ENCODE data around the gene PDE6D.
"Not testable (repeated sequence)": the region's sequence is repeated elsewhere in the genome, so short reads cannot be mapped to it uniquely, and the experiment has no call there.

Gene PDE6D

GRCh38 chr2:231769170-231770136 is 11.6 kb downstream of the PDE6D start:
- no peak for DNase-seq

GRCh38 chr2:231765496-231765929 is 15.6 kb downstream of the PDE6D start:
- no peak for DNase-seq

- DNase-seq, result no peak
Observed at GRCh38 chr2:231764760-231765159, 16.3 kb downstream of the PDE6D start.

GRCh38 chr2:231764124-231764523 is 17.0 kb downstream of the PDE6D start:
- no peak for DNase-seq

GRCh38 chr2:231761735-231762134 is 19.3 kb downstream of the PDE6D start:
- no peak for DNase-seq

- DNase-seq, result no peak
Observed at GRCh38 chr2:231752061-231752460, 29.0 kb downstream of the PDE6D start.

GRCh38 chr2:231751042-231751815 is 29.9 kb downstream of the PDE6D start:
- DNase-seq, result no peak

GRCh38 chr2:231749016-231749415 is 32.1 kb downstream of the PDE6D start:
- DNase-seq, result not testable (repeated sequence)

- not testable (repeated sequence) for DNase-seq
Observed at GRCh38 chr2:231748153-231748896, 32.8 kb downstream of the PDE6D start.

- no peak for DNase-seq
Observed at GRCh38 chr2:231745303-231746038, 35.6 kb downstream of the PDE6D start.

GRCh38 chr2:231743376-231744116 is 37.5 kb downstream of the PDE6D start:
- no peak for DNase-seq

- DNase-seq, result no peak
Observed at GRCh38 chr2:231737761-231738160, 43.3 kb downstream of the PDE6D start.

- no peak for DNase-seq
Observed at GRCh38 chr2:231732604-231733003, 48.5 kb downstream of the PDE6D start.

GRCh38 chr2:231727621-231728020 is 53.5 kb downstream of the PDE6D start:
- no peak for DNase-seq

GRCh38 chr2:231726276-231726675 is 54.8 kb downstream of the PDE6D start:
- DNase-seq, result no peak

GRCh38 chr2:231725476-231725875 is 55.6 kb downstream of the PDE6D start:
- DNase-seq, result no peak

GRCh38 chr2:231722721-231723307 is 58.3 kb downstream of the PDE6D start:
- no peak for DNase-seq

- no peak for DNase-seq
Observed at GRCh38 chr2:231720987-231721966, 59.8 kb downstream of the PDE6D start.

GRCh38 chr2:231720292-231720986 is 60.6 kb downstream of the PDE6D start:
- DNase-seq, result no peak

Data from activated naive CD4-positive, alpha-beta T cell treated with anti-CD3 and anti-CD28 coated beads, Interleukin-2, amount 50 U/mL, for 16 hours (primary cell).